ENCODE results near the gene PCNX3. TPM values are rescaled to one million over a fixed set of nuclear protein-coding genes. Genes with fewer than 3 reads are reported as not detected.
"Not testable (repeated sequence)": the region's sequence is repeated elsewhere in the genome, so short reads cannot be mapped to it uniquely, and the experiment has no call there.

PCNX3 gene
- total RNA-seq, 1 donor from 2014 or later: 35.9 TPM

GRCh38 chr11:65662799-65663638 lies 47.4 kb downstream of the PCNX3 start, which contains the start of gene RELA:
RELA (minus strand) TSS chr11:65662916; CDS start chr11:65662832, 84 bp downstream.
- peak; percentile 39 for DNase-seq (ENCODE audit: low read depth)
- H3K4me3 ChIP-seq (ENCODE audit: low read depth, low read length): peak within 1 kb of the TSS; percentile 100
- TF ChIP-seq CTCF (conservative IDR thresholded peaks at IDR 0.05; ENCODE audit: low read depth, low read length): no peak

- no peak for DNase-seq (ENCODE audit: low read depth)
- no peak for TF ChIP-seq CTCF (conservative IDR thresholded peaks at IDR 0.05; ENCODE audit: low read depth, low read length)
- peak overlapping the region; percentile 100 for H3K4me3 ChIP-seq (ENCODE audit: low read depth, low read length)
Observed at GRCh38 chr11:65663639-65664200, 48.1 kb downstream of the PCNX3 start.

- no peak overlapping the region for H3K4me3 ChIP-seq (ENCODE audit: low read depth, low read length)
- no peak for TF ChIP-seq CTCF (conservative IDR thresholded peaks at IDR 0.05; ENCODE audit: low read depth, low read length)
- no peak for DNase-seq (ENCODE audit: low read depth)
Observed at GRCh38 chr11:65672180-65672860, 56.7 kb downstream of the PCNX3 start.

GRCh38 chr11:65672982-65673381 lies 57.4 kb downstream of the PCNX3 start:
- no peak overlapping the region for H3K4me3 ChIP-seq (ENCODE audit: low read depth, low read length)
- no peak for TF ChIP-seq CTCF (conservative IDR thresholded peaks at IDR 0.05; ENCODE audit: low read depth, low read length)

GRCh38 chr11:65680192-65680743 lies 64.7 kb downstream of the PCNX3 start:
- no peak for TF ChIP-seq CTCF (conservative IDR thresholded peaks at IDR 0.05; ENCODE audit: low read depth, low read length)

More at GRCh38 chr11:65672982-65673381, 57.4 kb downstream of the PCNX3 start:
- no peak for DNase-seq (ENCODE audit: low read depth)

GRCh38 chr11:65683480-65683879 lies 67.9 kb downstream of the PCNX3 start:
- not testable (repeated sequence) for H3K4me3 ChIP-seq (ENCODE audit: low read depth, low read length); DNase-seq (ENCODE audit: low read depth)

More at GRCh38 chr11:65680192-65680743, 64.7 kb downstream of the PCNX3 start:
- no peak for DNase-seq (ENCODE audit: low read depth)
- H3K4me3 ChIP-seq (ENCODE audit: low read depth, low read length): no peak overlapping the region

- DNase-seq (ENCODE audit: low read depth): no peak
Observed at GRCh38 chr11:65685981-65686380, 70.4 kb downstream of the PCNX3 start.

More at GRCh38 chr11:65685981-65686380, 70.4 kb downstream of the PCNX3 start:
- no peak overlapping the region for H3K4me3 ChIP-seq (ENCODE audit: low read depth, low read length)
- TF ChIP-seq CTCF (conservative IDR thresholded peaks at IDR 0.05; ENCODE audit: low read depth, low read length): no peak

Data from epithelial cell of proximal tubule (primary cell).